Neural cell (in vitro differentiated cells): ENCODE data around the gene RASEF. TPM values are rescaled to one million over a fixed set of nuclear protein-coding genes. Genes with fewer than 3 reads are reported as not detected.

Source experiments
- H2AFZ ChIP-seq: fragments of 200-600, 300-800 bp; sonication (generic), shearing (Covaris generic); 2 replicates; pipeline ENCODE4 v1.6.0; 2014; ENCODE audit warnings: low read depth, mild to moderate bottlenecking, antibody characterized with exemption, low read length, moderate library complexity
- H3F3A ChIP-seq: fragments of 200-600 bp; shearing (Covaris generic); 2 replicates; pipeline ENCODE4 v1.6.1; 2016; ENCODE audit warnings: mild to moderate bottlenecking, moderate library complexity, mixed read lengths, antibody characterized with exemption, low read length; ENCODE audit not compliant: insufficient read depth, poor library complexity, severe bottlenecking
- H3K27ac ChIP-seq: fragments of 200-600, 300-800 bp; sonication (generic), shearing (Covaris generic); 2 replicates; pipeline ENCODE4 v1.5.1; 2014; ENCODE audit warnings: mild to moderate bottlenecking, low read length, moderate library complexity
- H3K27me3 ChIP-seq: fragments of 300-800, 200-600 bp; sonication (generic), shearing (Covaris generic); 2 replicates; pipeline ENCODE4 v1.6.0; 2014; ENCODE audit warnings: mild to moderate bottlenecking, low read depth, low read length, moderate library complexity; ENCODE audit not compliant: insufficient read depth
- H3K36me3 ChIP-seq: fragments of 300-800, 200-600 bp; sonication (generic), shearing (Covaris generic); 2 replicates; pipeline ENCODE4 v1.5.1; 2014; ENCODE audit warnings: mild to moderate bottlenecking, antibody characterized with exemption, low read length, moderate library complexity; ENCODE audit not compliant: insufficient read depth
- H3K4me2 ChIP-seq: fragments of 300-800, 200-600 bp; sonication (generic), shearing (Covaris generic); 2 replicates; pipeline ENCODE4 v1.6.0; 2014; ENCODE audit warnings: mild to moderate bottlenecking, low read length
- H3K4me3 ChIP-seq: fragments of 300-800, 200-600 bp; sonication (generic), shearing (Covaris generic); 2 replicates; pipeline ENCODE4 v1.5.1; 2014; ENCODE audit warnings: mild to moderate bottlenecking, low read length, moderate library complexity
- H3K79me2 ChIP-seq: fragments of 200-600 bp; shearing (Covaris generic); replicated peaks from 2 replicates; pipeline ENCODE4 v1.6.0; 2014; ENCODE audit warnings: mild to moderate bottlenecking, low read length, moderate library complexity; ENCODE audit not compliant: insufficient read depth
- H3K9ac ChIP-seq: fragments of 300-800, 200-600 bp; sonication (generic), shearing (Covaris generic); 2 replicates; pipeline ENCODE4 v1.6.1; 2016; ENCODE audit warnings: mild to moderate bottlenecking, low read length, mixed read lengths
- H3K9me2 ChIP-seq: fragments of 200-600 bp; shearing (Covaris generic); 2 replicates; pipeline ENCODE4 v1.6.1; 2016; ENCODE audit warnings: mild to moderate bottlenecking, low read length, mixed read lengths; ENCODE audit not compliant: insufficient read depth
- H3K9me3 ChIP-seq: fragments of 200-600, 300-800 bp; sonication (generic), shearing (Covaris generic); 2 replicates; pipeline ENCODE4 v1.6.1; 2016; ENCODE audit warnings: mild to moderate bottlenecking, mixed run types, low read length, moderate library complexity, mixed read lengths
- H4K20me1 ChIP-seq: fragments of 200-600 bp; shearing (Covaris generic); 2 replicates; pipeline ENCODE4 v1.6.1; 2016; ENCODE audit warnings: mild to moderate bottlenecking, mixed run types; ENCODE audit not compliant: insufficient read depth
- CTCF ChIP-seq: fragments of 450-650 bp; IDR thresholded peaks from 2 replicates; pipeline ENCODE4 v1.5.1; 2014; ENCODE audit warnings: antibody characterized with exemption, mild to moderate bottlenecking, moderate library complexity; ENCODE audit not compliant: poor library complexity, severe bottlenecking
- EP300 ChIP-seq: fragments of 450-650 bp; conservative IDR thresholded peaks from 2 replicates; pipeline ENCODE4 v1.6.1; 2014; ENCODE audit warnings: antibody characterized with exemption, mild to moderate bottlenecking, moderate library complexity; ENCODE audit not compliant: poor library complexity, severe bottlenecking
- EZH2 ChIP-seq: fragments of 200-600, 300-800 bp; shearing (Covaris generic), sonication (generic); IDR thresholded peaks from 2 replicates; pipeline ENCODE4 v1.6.1; 2014; ENCODE audit warnings: antibody characterized with exemption, low read length, borderline replicate concordance, mild to moderate bottlenecking; ENCODE audit not compliant: insufficient read depth, poor library complexity, severe bottlenecking
- MXI1 ChIP-seq: fragments of 450-650 bp; conservative IDR thresholded peaks from 2 replicates; pipeline ENCODE4 v1.6.1; 2014; ENCODE audit warnings: antibody characterized with exemption, mild to moderate bottlenecking; ENCODE audit not compliant: poor library complexity, severe bottlenecking
- POLR2AphosphoS5 ChIP-seq: IDR thresholded peaks from 2 replicates; pipeline ENCODE4 v1.6.1; 2012
- RAD21 ChIP-seq: fragments of 450-650 bp; conservative IDR thresholded peaks from 2 replicates; pipeline ENCODE4 v1.6.1; 2014; ENCODE audit warnings: antibody characterized with exemption, mild to moderate bottlenecking, moderate library complexity
- SMC3 ChIP-seq: fragments of 450-650 bp; conservative IDR thresholded peaks from 2 replicates; pipeline ENCODE4 v1.6.1; 2014; ENCODE audit warnings: antibody characterized with exemption, mild to moderate bottlenecking, moderate library complexity; ENCODE audit not compliant: poor library complexity
- TAF1 ChIP-seq: IDR thresholded peaks from 2 replicates; pipeline ENCODE4 v1.6.1; 2012; ENCODE audit warnings: low read depth
- polyA plus RNA-seq: library from polyadenylated mRNA; depleted of rRNA; stranded (reverse); fragments of >200 nt; gene quantifications from 2 replicates; pipeline ENCODE4 v1.2.3, GENCODE V29; 2014
- TF ChIP-seq, protein P1 (sequence below): IDR thresholded peaks from 2 replicates; pipeline ENCODE4 v1.6.1; 2012; ENCODE audit warnings: borderline replicate concordance

Gene RASEF
- polyA plus RNA-seq, 1 donor from 2014 or later, result 0.12 TPM

DNA sequence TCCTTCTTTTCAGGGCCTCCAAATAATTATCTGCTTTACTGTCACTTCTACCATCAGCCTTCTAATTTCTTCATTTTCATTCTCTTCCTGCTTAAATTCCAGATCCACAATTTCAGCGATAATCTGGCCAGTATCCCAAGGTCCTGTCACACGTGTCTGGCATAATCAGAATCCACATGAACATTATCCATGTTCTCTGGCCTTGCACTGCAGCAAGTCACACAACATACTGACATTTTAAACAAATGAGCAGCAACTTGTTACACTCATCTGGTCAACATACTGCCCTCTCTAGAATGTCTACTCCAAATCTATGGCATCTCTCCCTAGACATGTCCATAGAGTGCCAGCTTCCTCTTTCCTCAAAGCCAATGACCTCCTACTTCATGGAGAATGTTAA lies 43.8 kb upstream of the RASEF start:
- Histone ChIP-seq H3K36me3 (no peaks in the 10 kb centered on the region), H3K9me2 (no peaks in the 10 kb centered on the region), H3K79me2 (no peaks in the 10 kb centered on the region), H3K4me2 (no peak overlapping the region), H2AFZ (no peak overlapping the region), H3K9me3 (no peaks in the 10 kb centered on the region), H4K20me1 (no peaks in the 10 kb centered on the region), H3F3A (no peaks in the 10 kb centered on the region), H3K27ac (no peak overlapping the region), H3K4me3 (no peak overlapping the region), H3K9ac (no peak overlapping the region), H3K27me3 (no peaks in the 10 kb centered on the region)
- no peak for TF ChIP-seq CTCF
- no peak for TF ChIP-seq EP300
- TF ChIP-seq POLR2AphosphoS5, result no peak
- TF ChIP-seq, protein P1, sequence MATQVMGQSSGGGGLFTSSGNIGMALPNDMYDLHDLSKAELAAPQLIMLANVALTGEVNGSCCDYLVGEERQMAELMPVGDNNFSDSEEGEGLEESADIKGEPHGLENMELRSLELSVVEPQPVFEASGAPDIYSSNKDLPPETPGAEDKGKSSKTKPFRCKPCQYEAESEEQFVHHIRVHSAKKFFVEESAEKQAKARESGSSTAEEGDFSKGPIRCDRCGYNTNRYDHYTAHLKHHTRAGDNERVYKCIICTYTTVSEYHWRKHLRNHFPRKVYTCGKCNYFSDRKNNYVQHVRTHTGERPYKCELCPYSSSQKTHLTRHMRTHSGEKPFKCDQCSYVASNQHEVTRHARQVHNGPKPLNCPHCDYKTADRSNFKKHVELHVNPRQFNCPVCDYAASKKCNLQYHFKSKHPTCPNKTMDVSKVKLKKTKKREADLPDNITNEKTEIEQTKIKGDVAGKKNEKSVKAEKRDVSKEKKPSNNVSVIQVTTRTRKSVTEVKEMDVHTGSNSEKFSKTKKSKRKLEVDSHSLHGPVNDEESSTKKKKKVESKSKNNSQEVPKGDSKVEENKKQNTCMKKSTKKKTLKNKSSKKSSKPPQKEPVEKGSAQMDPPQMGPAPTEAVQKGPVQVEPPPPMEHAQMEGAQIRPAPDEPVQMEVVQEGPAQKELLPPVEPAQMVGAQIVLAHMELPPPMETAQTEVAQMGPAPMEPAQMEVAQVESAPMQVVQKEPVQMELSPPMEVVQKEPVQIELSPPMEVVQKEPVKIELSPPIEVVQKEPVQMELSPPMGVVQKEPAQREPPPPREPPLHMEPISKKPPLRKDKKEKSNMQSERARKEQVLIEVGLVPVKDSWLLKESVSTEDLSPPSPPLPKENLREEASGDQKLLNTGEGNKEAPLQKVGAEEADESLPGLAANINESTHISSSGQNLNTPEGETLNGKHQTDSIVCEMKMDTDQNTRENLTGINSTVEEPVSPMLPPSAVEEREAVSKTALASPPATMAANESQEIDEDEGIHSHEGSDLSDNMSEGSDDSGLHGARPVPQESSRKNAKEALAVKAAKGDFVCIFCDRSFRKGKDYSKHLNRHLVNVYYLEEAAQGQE, result no peak
- no peak for TF ChIP-seq SMC3
- TF ChIP-seq RAD21, result no peak
- no peak for TF ChIP-seq MXI1
- no peak for TF ChIP-seq TAF1
- TF ChIP-seq EZH2, result no peak

- Histone ChIP-seq H3K9ac (no peak overlapping the region), H3K36me3 (no peaks in the 10 kb centered on the region), H3K27me3 (no peaks in the 10 kb centered on the region), H3K79me2 (no peaks in the 10 kb centered on the region), H3F3A (no peaks in the 10 kb centered on the region), H3K9me2 (no peaks in the 10 kb centered on the region), H2AFZ (no peak overlapping the region), H3K27ac (no peak overlapping the region), H3K9me3 (no peaks in the 10 kb centered on the region), H3K4me3 (no peak overlapping the region), H4K20me1 (no peaks in the 10 kb centered on the region), H3K4me2 (no peak overlapping the region)
- TF ChIP-seq EZH2 (no peak), MXI1 (no peak), CTCF (no peak)
- TF ChIP-seq, protein P1, result no peak
Measured at GRCh38 chr9:83106263-83106662, 43.3 kb upstream of the RASEF start.
